ENCODE measurements around the gene ADAMTS3. TPM values are rescaled to one million over a fixed set of nuclear protein-coding genes. Genes with fewer than 3 reads are reported as not detected.

Gene ADAMTS3
- total RNA-seq, 1 experiment from 2014 or later = 0.19 TPM

DNA sequence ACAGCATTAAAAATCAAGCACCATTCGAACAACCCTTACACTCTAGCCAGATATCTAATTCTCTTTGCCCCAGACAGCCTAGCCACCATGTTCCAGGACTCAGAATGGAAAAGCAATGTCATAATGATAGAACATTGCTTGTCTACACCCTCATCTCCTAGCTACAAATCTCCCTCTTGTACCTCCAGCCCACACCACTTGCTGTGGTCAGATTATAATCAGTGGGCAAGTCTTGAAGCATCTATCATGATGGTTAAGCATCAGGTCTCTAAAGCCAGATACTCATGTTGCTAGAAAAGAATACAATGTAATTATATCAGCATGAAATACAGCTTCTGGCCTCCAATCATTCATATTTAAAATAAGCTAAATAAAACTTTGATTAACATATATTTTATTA is 268.9 kb downstream of the ADAMTS3 start:
- no peak for DNase-seq (ENCODE audit: low spot score)

- peak; percentile 30 for DNase-seq (ENCODE audit: low spot score)
These were observed 273.0 kb downstream of the ADAMTS3 start for GRCh38 chr4:72295966-72296557.

DNA sequence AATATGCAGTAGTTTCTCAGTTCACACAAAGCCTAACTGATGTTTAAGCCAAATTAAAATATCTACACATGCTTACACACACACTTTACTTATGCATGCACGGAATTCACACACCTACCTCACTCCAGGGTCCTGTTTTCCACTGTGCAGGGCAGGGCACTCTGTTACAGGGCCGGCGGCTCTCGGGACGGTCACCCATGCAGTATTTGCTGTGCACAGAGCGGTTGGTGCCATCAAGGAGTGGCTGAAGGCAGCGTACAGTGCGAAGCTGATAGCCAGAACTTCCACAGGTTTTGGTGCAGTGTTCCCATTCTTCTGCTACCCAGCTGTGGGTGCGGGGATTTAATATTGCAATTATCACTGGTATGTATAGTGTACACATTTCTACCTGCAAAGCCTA is 278.3 kb downstream of the ADAMTS3 start:
- DNase-seq (ENCODE audit: low spot score) = no peak

DNA sequence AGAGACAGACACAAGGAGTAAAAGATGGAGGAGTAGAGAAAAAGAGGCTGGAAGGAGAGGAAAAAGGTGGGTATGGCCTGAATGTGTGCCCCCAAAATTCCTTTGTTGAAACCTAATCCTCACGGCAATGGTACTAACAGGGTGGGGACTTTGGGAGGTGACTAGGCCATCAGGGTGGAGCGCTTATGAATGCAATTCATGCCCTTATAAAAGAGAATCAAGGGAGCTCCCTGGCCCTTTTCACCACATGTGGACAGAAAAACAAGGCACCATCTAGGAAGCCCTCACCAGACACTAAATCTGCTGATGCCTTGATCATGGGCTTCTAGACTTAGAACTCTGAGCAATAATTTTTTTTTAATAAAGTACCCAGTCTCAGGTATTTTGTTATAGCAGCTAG is 282.1 kb downstream of the ADAMTS3 start:
- DNase-seq (ENCODE audit: low spot score) = no peak

DNA sequence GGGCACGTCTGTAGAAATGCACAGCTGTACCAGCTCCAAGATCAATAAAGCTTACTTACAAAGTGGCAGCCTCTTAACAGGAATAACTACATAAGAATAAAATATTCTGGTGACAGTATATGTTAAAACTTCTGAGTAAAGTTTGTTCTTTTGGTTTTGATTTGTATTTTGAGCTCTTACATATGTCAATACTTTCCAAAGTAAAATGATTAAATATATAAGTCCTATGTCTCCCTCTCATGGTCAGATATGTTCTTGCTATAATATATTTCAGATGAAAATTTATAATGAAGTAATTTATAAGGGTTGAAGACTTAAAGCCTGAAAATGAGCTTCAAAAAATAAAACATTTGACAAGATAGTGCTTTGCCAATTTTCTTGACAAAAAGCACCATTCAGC is 282.8 kb downstream of the ADAMTS3 start:
- DNase-seq (ENCODE audit: low spot score) = peak; percentile 2

DNA sequence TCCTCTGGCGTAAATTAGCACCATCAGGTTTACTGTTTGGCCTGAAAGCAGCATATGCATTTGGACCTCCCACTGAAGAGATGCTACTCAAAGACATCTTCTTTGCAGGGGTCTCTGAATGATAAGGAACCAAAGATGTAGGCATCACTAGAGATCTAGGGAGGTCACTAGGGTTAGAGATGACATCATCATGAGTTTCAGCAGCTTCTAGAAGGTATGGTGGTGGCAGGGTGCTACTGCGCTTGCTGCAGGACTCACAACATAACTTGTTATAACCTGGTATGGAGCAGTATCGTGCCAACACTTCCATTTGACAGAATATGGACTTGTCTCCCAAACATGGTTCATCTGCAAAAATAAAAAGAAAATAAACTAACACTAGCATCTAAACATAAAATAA is 285.7 kb downstream of the ADAMTS3 start:
- DNase-seq (ENCODE audit: low spot score) = no peak

DNA sequence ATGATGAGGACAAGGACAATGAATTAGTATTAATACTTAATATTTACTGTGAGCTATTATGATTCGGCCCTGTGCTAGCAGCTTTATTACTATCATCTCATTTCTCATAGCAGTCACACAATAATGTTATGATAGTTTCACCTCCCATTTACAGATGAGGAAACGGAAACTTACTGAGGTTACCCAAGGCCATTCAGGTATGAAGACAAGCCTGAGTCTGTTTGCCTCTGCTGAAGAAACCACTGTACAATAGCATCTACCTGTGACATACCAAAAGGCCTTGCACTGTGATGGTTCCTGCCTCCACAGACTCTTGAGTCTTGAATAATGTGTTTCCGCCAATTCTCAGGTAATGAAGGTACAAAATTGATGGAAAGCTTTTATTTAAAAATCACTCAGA is 288.8 kb downstream of the ADAMTS3 start:
- no peak for DNase-seq (ENCODE audit: low spot score)

GRCh38 chr4:72275381-72275780 is 293.6 kb downstream of the ADAMTS3 start:
- DNase-seq (ENCODE audit: low spot score) = no peak

DNA sequence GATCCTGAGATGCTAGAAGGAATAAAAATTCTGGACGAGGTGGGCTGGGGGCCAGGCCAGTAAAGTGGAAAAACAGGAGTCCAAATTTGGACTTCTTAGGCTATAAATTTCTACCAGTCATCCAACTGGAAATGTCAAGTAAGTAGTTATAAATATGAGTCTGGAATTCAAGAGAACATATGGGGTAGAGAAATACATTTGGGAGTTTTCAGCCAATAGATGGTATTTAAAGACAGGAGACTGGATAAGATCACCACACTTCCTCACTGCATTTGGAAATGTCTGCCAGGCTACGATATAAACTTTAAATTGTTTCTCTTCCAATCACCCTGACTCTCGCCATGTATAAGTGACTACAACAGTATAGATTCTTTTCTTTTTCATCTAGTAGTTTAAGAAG is 294.8 kb downstream of the ADAMTS3 start:
- DNase-seq (ENCODE audit: low spot score) = no peak

GRCh38 chr4:72255269-72255668 is 313.8 kb downstream of the ADAMTS3 start:
- no peak for DNase-seq (ENCODE audit: low spot score)

DNA sequence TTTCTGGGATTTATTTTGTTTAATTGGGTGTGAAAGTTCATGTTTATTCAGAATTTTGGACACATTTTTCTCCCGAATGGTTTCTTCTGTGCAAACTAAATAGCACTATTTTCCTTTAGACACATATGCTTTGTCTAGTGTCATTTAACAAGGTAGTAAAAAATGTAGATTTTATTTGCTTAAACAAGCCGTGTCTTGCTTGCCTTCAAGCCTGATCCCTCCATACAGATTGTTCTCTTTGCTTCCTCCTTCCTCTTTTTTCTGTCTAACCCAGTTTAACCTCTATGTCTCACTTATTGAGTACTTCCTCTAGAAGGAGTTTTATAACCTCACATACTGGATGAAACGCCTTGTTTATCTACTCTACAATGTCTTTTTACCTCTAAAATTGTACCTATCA is 325.4 kb downstream of the ADAMTS3 start:
- DNase-seq (ENCODE audit: low spot score) = no peak

DNA sequence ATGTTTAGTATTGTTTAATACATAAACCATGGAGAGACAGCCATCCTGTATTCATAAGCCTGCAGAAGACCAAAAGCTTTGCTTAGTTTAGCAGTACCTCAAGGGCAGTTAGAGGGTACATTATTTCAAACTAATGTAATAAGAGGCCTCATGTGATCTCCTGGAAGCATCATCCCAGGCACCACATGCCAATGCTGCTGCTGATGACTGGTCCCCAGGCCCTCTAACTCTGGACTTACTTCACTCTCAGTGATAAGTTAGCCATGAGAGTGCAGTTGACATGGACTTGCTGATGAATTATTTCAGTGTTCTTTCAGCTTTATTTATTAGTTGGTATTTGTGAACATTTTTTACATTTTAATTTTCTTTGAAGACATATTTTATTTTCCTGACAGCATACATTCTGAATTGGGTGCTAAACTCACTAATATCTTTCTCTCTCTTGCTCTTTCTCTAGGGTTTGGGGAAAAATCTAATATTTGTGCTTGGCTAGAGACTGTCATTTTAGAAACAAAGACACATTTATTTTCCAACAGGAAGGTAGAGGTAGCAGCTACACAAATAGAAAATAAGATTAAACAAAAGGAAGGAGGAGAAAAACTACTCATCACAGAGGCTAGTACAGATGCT is 329.4 kb downstream of the ADAMTS3 start:
- DNase-seq (ENCODE audit: low spot score) = no peak
